Measurements from ENCODE around the gene TTC4. TPM values are rescaled to one million over a fixed set of nuclear protein-coding genes. Genes with fewer than 3 reads are reported as not detected.

The TTC4 gene
- total RNA-seq, 1 experiment from 2014 or later, result 12.6 TPM

DNA sequence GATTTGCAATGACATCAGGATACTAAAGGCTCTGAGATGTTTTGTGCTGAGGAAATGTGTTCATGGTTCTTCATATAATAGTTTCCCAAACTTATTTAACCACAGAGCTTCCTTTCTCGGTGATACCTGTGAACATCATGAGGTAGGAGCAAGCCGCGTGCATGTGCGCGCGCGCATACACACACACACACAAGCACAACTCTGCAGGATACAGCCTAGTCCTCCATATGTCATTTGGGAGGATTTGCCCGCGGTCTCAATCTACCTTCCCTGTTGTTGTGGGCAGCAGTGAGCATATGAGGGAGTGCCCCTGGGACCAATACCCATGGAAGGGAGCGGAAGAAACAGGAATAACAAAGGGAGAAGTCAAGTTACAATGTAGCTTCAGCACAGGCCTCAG, 12.2 kb upstream of the TTC4 start:
- no peak for DNase-seq (ENCODE audit: low spot score)

DNA sequence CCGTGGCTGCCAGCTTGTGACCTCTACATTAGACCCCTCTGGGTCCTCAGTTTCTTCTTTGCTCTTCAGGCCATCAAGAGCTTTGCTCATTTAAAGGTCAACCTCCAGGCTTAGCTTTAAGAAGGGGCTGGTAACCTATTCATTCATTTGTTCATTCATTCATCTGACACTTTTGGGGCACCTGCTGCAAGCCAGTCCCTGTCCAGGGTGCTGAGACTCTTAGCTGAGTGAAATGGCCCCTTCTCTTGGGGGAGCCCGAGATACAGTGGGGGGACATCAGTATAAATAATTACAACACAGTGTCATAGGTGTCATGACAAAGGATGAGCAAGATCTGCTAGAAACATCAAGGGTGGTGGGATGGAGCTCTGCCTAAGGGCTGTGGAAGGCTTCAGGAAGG, 10.5 kb upstream of the TTC4 start:
- DNase-seq (ENCODE audit: low spot score), result no peak

DNA sequence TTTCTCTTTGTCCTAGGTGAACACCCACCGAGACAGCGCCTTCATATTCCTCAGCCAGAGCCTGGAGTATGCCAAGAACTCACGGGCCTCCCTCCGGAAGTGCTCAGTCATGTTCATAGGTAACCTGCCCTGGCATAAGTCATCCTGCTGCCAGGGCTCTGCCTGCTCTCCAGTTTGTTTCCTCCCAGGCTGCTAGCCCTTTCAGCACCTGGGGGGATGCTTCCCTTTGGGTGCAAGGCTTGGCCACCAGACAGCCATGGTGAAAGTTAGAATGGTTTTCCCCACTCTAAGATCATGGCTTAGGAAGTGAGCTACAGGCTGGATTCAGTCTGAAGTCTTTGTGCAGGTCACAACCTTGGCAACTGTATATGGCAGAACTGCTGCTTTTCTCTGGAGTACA, 9.2 kb upstream of the TTC4 start:
- no peak for DNase-seq (ENCODE audit: low spot score)

DNA sequence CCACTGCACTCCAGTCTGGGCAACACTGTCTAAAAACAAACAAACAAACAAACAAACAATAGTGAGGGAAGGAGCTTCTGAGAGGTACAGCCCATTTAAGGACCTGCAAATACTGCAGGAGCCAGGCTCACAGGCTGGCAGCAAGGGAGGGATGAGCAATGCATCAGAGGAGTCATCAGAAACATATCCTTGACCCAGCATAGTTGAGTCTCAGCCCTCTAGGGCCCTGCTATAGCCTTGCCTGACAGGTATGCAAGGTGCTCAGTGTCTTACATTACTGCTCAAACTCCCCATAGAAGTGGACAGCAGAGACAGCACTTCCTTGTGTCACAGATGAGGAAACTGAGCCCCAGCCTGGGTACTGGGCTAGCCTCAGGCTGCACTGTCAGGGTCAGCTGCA, 7.3 kb upstream of the TTC4 start:
- DNase-seq (ENCODE audit: low spot score), result no peak

DNA sequence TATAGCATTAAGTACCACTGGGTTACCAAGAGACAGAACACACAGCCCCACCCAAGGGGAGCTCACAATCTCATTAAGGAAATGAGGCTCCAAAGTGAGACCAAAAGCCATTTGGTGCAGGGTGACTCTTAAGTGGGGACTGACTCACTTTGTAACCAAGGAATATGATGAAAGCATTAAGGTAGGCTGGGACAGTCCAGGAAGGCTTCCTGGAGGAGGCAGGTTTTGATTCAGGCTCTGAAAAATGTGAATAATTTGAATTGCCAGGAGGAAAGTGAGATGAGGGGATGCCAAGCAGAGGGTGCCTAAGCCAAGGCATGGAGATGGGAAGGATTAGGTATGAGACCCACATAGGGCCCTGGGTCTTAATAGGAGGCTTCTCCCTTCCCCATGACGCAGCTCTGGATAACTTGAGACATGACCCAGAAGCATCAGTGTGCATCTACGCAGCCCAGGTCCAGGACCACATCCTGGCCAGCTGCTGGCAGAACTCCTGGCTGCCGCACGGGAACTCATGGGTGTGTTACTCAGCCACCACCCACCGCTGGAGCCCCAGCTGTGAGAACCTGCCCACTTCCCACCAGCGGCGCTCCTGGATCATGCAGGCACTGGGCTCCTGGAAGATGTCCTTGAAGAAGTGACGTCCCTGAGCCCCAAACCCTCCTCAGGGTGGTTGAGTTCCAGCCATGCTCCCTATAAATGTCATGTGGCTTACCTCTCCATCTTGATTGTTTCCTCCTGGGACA, 5.9 kb upstream of the TTC4 start:
- DNase-seq (ENCODE audit: low spot score), result no peak

DNA sequence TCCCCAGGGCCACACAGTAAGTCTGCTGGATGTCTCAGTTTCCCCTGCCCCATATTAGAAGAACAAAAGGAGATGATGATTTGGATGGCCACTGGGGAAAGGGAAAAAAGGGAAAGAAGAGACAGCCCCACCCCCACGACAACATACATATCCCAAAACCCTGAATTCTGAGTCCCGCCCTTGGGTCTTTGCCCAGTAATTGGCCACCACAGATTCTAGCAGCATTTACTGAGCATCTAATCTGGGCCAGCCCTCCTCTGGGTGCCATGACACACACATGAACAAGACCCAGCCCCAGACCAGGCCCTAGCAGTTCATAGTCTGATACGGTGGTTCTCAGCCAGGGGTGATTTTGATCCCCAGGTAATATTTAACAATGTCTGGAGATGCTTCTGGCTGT, 5.2 kb upstream of the TTC4 start:
- DNase-seq (ENCODE audit: low spot score), result no peak

DNA sequence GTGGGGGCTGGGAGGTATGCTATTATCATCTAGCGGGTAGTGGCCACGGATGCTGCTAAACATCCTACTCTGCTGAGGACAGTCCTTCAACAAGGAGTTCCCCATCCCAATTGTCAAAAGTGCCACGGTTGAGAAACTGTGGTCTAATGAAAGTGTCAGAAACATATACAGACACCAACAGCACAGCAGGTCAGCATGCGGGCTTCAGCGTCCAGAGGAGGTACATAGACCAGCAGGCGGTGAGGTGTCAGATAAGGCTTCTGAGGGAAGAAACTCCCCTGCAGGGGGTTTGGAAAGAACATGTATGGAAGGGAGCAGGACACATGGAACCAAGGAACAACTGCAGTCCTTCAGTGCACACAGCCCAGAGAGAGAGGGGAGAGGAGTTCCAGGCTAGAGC, 4.8 kb upstream of the TTC4 start:
- no peak for DNase-seq (ENCODE audit: low spot score)

DNA sequence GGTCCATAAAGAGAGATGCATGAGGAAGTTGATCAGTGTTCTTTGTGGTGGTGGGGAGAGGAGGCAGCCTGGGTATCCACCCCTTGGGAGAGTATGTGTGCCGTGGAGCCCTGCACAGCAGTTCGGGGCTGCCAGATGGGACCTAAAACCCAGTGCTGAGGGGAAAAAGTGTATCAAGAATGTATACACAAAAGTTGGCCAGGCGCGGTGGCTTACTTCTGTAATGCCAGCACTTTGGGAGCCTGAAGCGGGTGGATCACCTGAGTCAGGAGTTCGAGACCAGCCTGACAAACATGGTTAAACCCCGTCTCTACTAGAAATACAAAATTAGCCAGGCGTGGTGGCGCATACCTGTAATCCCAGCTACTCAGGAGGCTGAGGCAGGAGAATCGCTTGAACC, 4.1 kb upstream of the TTC4 start:
- DNase-seq (ENCODE audit: low spot score), result no peak

DNA sequence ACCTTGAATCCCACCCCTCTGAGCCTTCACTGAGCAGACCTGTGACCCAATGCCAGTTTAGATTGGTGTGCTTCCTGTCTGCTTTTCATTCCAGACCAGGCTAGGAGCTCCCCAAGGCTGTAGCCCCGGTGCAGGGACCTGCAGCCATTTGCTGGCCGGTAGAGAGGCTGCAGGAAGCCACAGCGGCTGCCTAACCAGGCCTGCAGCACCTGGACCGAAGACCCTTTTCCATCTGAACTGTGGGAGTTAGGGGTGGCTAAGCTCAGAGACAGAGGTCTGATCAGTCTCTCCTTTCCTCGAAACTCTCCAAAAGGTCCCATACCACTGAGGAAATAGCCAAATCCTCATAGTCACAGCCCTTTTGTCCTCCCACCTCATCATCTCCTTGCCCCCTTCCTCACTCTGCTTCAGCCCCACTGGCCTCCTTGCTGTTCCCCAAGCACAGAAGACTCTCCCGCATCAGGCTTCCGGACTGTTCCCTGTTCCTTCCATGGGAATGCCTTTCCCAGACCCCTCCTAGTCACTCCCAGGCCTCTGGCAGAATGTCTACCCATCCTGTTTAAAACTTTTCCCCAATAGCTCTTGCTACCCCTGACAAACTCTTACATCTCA, 674 bp upstream of the TTC4 start:
- DNase-seq (ENCODE audit: low spot score), result no peak

DNA sequence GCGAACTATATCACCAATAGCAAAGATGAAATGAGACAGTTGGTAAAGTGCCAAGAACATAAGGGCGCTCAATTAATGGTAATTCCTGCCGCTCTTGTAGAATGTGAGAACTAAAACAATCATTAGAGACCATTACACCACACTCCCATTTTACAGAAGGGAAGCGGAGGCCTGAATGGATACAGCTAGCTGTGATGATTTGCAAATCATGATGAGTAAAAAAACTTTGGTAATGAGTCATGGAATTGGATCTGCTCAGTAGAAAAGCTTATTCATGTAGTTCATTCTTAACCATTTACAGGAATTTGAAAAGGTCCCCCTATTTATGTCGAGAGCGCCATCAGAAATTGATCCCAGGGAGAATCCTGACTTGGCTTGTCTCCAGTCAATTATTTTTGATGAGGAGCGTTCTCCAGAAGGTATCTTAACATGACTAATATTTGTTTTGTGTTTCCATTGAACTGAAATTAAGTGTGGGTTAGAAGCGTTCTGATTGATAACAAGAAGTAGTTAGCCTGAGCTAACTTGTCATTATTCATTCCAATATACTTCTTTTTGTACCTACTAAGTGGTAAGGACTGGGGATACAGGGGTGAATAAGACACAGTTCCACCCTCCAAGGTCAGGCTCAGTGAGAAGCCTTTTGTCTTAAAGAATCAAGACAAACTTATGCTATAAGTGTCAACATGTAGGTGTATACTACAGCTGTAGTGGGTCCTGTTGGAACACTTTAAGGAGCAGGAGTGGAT, 812 bp downstream of the TTC4 start:
- DNase-seq (ENCODE audit: low spot score), result no peak

DNA sequence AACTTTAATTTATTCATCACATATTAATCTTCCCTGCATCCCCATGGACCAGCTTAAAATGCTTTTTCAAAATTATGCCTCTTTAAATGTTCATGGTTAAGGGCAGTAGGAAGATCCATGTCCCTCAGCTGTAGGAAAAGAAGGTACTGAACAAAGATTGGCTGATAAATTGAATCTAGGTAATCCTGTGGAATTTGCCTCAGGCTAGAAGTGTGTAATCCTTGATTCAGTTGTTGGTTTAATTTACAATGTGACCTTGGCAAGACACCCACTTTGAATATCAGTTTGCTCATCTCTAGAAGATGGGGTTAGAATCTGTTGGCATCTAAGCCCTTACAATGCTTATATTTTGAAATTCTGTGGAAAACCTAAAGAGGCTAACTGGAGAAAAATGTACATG, 6.1 kb downstream of the TTC4 start:
- no peak for DNase-seq (ENCODE audit: low spot score)

DNA sequence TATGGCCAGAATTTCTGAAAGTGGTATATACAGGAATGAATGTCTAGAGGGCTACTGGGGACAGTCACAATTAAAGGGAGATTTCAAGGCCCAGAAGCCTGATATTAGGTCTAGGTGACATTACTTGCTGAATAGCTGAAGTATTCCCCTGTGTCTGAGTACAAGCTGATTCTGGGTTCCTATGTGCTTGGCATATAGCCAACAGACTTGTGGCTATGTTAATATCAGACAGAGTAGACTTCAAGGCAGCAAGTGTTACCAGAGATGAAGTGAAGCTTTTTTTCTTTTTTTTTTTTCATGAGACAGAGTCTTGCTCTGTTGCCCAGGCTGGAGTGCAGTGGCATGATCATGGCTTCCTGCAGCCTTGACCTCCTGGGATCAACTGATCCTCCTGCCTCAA, 8.3 kb downstream of the TTC4 start:
- no peak for DNase-seq (ENCODE audit: low spot score)

DNA sequence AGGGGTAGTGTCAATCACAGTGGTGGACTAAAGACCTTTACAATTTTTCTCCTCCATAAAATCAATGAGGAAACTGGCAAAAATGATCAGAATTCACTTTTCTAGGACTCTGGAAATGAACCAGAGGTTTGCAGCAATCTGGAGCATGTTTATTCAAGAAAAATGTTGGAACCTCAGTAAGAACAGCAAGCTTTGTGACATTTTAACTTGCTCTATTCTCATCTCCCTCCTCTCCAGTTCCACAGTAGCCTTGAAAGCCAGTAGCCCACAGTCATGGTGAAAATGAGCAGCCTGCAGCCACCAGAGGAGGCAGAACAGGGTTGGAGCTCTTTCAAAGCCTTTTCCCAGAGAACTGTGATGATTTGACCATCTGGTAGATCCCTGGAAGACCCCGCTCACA, 9.1 kb downstream of the TTC4 start:
- no peak for DNase-seq (ENCODE audit: low spot score)

DNA sequence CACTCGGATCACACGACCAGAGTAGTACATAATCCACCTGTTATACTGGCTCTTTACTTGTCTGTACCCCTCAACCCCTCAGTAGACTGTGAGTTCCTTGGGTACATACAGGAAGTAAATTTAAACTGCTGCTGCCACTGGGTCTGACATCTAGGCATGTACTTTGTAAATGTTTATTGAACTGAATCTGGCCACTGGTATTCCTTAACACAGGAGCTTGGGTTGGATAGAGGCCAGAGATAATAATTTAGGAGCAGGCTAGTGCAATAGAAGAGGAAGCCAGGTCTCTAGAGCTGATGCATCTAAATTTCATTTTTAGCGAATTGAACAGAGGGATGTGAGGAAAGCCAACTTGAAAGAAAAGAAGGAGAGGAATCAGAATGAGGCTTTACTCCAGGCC, 12.4 kb downstream of the TTC4 start:
- no peak for DNase-seq (ENCODE audit: low spot score)

DNA sequence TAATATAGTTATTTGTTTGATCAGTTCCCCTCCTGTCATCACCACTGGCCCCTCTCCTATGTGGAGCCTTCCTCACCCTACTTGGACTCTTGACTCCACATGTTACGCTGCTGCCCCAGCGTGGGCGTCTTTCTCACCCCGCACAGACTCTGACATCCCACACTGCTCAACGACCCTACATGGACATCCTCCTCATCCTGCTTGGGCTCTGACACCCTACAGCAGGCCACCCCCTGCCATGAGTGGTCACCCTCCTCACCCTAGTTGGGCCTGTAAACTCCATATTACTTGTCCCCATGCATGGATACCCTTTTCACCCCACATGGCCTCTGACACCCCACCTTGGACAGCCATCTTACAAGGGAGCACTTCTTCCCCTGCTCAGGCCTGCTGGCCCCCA, 21.0 kb downstream of the TTC4 start:
- DNase-seq (ENCODE audit: low spot score), result no peak

DNA sequence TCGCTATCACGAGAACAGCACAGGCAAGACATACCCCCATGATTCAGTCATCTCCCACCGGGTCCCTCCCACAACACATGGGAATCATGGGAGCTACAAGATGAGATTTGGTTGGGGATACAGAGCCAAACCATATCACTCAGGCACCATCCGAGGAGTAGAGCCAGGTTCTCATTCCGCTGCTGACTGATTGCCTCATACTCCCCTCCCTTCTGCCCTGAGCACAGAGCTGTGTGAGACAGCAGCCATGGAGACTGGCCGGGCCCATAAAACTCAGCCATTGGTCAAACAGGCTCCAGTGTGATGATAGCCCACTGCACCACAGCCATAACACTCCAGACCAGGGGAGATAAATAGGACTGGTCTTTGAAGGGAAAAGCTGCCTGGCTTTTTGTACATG, 22.6 kb downstream of the TTC4 start:
- no peak for DNase-seq (ENCODE audit: low spot score)

DNA sequence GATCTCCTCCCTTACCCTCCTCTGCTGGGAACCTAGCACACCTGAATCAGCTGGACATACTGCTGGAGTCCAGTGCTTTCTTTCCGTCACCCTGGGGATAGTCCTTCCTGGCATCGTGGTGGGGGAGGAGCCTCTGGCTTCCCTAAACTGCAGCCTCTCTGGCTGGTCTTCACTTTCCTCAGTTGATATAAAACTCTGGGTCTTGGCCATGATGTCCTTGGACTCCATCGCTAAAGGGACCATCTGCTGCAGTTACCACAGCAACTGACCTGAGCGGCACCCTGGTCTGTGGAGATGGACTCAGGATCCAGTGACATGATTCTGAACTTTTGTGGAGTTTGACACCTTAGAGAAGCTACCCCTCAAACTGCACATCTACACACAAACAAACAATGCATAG, 25.9 kb downstream of the TTC4 start:
- no peak for DNase-seq (ENCODE audit: low spot score)

DNA sequence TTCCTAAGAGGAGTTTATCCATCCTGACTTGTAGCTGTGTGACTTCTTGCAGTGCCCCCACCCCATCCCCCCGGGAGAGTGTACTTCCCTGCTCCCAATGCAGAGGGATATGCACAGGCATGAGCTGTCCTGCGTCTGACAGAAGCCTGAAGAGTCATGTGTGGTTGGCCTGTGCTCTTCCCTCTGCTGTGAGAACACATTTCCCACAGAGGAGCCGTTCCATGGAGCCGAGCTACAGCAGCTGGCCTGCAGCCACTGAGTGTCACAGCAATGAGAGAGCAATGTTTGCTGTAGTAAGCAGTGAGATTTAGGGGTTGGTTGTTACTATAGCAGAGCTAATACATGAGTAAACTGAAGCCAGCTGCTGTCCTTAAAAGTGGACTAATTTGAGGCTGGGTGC, 26.6 kb downstream of the TTC4 start:
- DNase-seq (ENCODE audit: low spot score), result no peak

DNA sequence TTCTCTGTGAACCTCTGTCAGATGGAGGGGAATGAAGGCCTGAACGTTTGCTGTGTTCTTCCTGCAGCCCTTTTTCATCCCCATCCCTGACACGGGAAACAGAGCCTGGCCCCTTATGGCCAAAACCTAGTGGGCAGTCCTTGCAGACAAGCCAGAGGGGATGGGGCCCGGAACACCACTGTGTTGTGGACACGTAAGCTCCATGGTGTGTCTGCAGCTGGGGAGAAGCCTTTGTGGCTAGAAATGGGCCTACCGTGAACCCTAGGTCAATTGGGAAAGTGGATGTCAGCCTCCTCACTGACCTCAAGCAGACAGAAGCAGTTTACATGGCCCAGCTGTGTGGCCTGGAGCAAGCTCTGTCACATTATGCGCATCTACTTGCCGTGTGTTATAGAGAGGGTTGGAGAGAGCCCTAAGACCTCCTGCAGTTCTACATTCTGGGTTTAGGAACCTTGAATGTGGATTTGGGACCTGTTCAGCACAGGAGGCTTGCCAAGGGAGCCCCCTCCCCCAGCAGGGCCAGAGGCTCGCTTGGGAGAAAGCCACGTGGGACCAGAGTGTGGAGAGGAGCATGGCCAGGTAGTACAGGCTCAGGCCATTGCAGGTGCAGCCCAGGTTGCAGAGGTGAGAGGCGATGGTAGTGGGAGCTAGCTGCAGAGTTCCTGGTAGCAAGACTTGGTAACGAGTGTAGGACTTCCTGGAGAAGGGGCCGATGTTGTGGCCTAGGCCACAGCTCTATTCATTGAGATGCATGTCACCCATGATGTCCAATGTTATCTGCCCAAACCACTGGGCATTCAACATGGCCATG, 28.0 kb downstream of the TTC4 start:
- no peak for DNase-seq (ENCODE audit: low spot score)

DNA sequence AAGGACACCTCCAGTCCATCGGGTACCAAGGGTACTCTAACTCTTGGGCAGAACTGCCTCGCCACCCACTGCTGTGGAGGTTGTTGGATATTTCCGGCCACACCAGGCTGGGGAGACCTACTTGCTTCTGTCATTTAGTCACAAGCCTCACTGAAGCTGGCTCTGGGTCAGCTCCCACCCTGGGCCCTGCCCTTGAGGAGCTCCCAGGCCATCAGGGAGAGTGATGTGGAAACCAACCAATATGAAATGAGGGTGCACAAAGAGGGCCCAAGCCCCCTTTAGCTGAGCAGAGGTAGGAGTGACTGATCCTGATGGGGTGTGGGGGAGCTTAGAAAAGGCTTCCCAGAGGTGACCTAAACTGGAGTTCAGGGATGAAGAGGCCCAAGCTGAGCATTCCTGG, 29.0 kb downstream of the TTC4 start:
- no peak for DNase-seq (ENCODE audit: low spot score)

DNA sequence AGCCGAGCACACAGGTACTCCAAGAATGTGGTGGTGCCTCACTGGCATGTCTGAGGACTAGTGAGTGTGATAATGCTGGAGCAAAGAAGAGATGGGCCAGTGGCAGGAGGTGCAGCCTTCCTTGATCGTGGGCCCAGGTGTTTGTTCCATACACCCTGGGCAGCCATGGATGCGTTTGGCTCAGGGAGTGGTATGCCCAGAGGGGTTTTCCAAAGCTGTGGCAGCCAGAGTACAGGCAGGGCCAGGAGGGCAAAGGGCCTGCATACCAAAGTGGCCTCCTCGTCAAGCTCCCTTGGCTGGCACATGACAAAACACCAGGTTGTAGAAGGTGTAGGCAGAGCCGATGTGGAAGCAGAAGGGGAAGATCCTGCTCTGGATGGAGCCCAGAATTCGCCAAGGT, 29.6 kb downstream of the TTC4 start:
- DNase-seq (ENCODE audit: low spot score), result no peak

DNA sequence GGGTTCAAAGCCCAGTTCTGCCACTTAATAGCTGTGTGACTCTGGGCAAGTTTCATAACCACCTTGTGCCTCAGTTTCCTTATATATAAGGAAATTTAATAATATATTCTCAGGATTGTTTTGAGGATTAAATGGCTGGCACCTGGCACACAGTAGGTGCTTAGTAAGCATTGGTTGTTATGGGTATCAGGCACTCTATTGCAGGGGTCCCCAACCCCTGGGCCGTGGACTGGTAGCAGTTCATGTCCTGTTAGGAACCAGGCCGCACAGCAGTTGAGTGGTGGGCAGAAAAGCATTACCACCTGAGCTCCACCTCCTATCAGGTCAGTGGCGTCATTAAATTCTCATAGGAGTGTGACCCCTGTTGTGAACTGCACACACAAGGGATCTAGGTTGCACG, 30.2 kb downstream of the TTC4 start:
- no peak for DNase-seq (ENCODE audit: low spot score)
